Muscle of leg (tissue), 11 donors: ENCODE results near the gene ITGAD. TPM values are rescaled to one million over a fixed set of nuclear protein-coding genes. Genes with fewer than 3 reads are reported as not detected.
"Not testable (repeated sequence)": the region's sequence is repeated elsewhere in the genome, so short reads cannot be mapped to it uniquely, and the experiment has no call there.

Experiments used
- DNase-seq: peaks from one replicate; pipeline ENCODE4 v3.0.0; 2013
- H3K27ac ChIP-seq: one replicate; pipeline ENCODE4 v1.5.1; 2013; ENCODE audit warnings: mild to moderate bottlenecking, low read length, control low read depth
- H3K27me3 ChIP-seq: one replicate; pipeline ENCODE4 v1.6.1; 2013; ENCODE audit warnings: low read length; ENCODE audit not compliant: control insufficient read depth, insufficient read depth
- H3K36me3 ChIP-seq: one replicate; pipeline ENCODE4 v1.6.1; 2013; ENCODE audit warnings: low read length; ENCODE audit not compliant: control insufficient read depth, insufficient read depth
- H3K4me1 ChIP-seq: one replicate; pipeline ENCODE4 v1.6.1; 2013; ENCODE audit warnings: low read length; ENCODE audit not compliant: control insufficient read depth, insufficient read depth
- H3K4me3 ChIP-seq: one replicate; pipeline ENCODE4 v1.5.1; 2013; ENCODE audit warnings: low read length, control low read depth
- H3K9me3 ChIP-seq: replicated peaks from 2 replicates; pipeline ENCODE4 v1.6.1; 2013; ENCODE audit warnings: low read depth, low read length; ENCODE audit not compliant: control insufficient read depth
- WGBS: methylation state at CpG from one replicate; pipeline ENCODE4 v1.1.5; 2013; ENCODE audit warnings: missing lambda C conversion rate; ENCODE audit not compliant: insufficient coverage; 5-methylcytosine and 5-hydroxymethylcytosine counted together
- polyA plus RNA-seq, 8 donors: library from polyadenylated mRNA; unstranded; fragments of 120-200 nt; gene quantifications; one replicate each; pipeline versions ENCODE4 v1.2.1 to v1.2.3, GENCODE V29; 2013; ENCODE audit warnings: inconsistent platforms in 1 of 8, low replicate concordance in 1 of 8; ENCODE audit not compliant: insufficient read length in 8 of 8, insufficient read depth in 1 of 8
- total RNA-seq: library from RNA; stranded (reverse); fragments of 120-200 nt; gene quantifications from one replicate; pipeline ENCODE4 v1.2.4, GENCODE V29; 2013

Gene ITGAD
- total and polyA plus RNA-seq, 9 donors: 0.04 to 1.1 (median 0.45) TPM

- no peak for DNase-seq
- Histone ChIP-seq H3K4me1 (peaks cover 19% of the 10 kb centered on the region), H3K9me3 (no peaks in the 10 kb centered on the region), H3K27me3 (no peaks in the 10 kb centered on the region), H3K27ac (peak overlapping the region; percentile 20), H3K36me3 (no peaks in the 10 kb centered on the region), H3K4me3 (no peak overlapping the region)
- 40% methylated on average over 1 of the region's 4 CpGs for WGBS
Measured at GRCh38 chr16:31440516-31441184, 47.5 kb downstream of the ITGAD start.

DNA sequence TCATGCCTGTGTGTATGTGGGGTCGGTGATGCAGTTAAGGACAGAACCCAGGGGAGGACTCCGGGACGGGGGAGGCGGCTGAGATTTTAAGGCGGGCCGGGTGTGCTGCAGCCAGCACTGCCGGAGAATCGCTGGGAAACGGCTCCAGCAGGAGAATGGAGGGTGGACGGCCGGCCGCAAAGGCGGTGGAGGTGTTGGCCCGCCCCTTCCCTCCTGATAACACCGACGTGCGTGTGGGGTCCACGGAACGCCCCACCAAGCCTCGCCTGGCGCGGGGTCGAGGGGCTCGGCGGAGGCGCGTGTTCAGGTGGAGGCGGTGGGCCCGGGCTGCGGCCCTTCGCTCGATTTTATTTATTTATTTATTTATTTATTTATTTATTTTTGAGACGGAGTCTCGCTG is 48.8 kb downstream of the ITGAD start:
- no peaks in the 10 kb centered on the region for H3K27me3 ChIP-seq
- DNase-seq: no peak
- peaks cover 19% of the 10 kb centered on the region for H3K4me1 ChIP-seq
- no peaks in the 10 kb centered on the region for H3K36me3 ChIP-seq
- no peaks in the 10 kb centered on the region for H3K9me3 ChIP-seq
- H3K4me3 ChIP-seq: peak overlapping the region; percentile 83
- H3K27ac ChIP-seq: peak overlapping the region; percentile 98
- WGBS: 52% methylated on average over 14 of the region's 34 CpGs

DNA sequence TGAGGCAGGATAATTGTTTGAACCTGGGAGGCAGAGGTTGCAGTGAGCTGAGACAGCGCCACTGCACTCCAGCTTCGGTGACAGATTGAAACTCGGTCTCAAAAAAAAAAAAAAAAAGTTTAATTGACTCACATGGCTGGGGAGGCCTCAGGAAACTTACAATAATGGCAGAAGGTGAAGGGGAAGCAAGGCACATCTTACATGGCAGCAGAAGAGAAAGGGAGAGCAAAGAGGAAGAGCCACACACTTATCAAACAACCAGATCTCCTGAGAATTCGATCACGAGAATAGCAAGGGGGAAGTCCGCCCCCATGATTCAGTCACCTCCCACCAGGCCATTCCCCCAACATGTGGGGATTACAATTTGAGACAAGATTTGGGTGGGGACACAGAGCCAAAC is 52.8 kb downstream of the ITGAD start:
- DNase-seq, H3K4me3 ChIP-seq, H3K27me3 ChIP-seq, H3K27ac ChIP-seq, H3K36me3 ChIP-seq, H3K9me3 ChIP-seq: not testable (repeated sequence)
- peaks cover 10% of the 10 kb centered on the region for H3K4me1 ChIP-seq
- WGBS: 89% methylated on average over 3 of the region's 6 CpGs

DNA sequence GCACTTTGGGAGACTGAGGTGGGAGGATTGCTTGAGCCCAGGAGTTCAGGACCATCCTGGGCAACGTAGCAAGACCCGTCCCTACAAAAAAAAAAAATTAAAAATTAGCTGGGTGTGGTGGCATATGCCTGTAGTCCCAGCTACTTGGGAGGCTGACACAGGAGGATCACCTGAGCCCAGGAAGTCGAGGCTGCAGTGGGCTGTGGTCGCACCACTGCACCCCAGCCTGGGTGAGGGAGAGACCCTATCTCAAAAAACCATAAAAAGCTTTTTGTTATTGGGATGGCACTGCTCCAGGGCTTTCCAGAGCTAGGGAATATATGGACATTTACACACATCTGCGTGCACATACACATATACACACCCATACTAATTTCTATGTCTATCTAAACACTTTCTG is 58.1 kb downstream of the ITGAD start:
- no peak overlapping the region for H3K27ac ChIP-seq
- 75% methylated on average over 1 of the region's 5 CpGs for WGBS
- H3K4me1 ChIP-seq: peaks cover 39% of the 10 kb centered on the region
- no peaks in the 10 kb centered on the region for H3K9me3 ChIP-seq
- no peaks in the 10 kb centered on the region for H3K27me3 ChIP-seq
- H3K36me3 ChIP-seq: peaks cover 7% of the 10 kb centered on the region
- no peak for DNase-seq
- H3K4me3 ChIP-seq: no peak overlapping the region

- H3K27ac ChIP-seq: no peak overlapping the region
- peaks cover 11% of the 10 kb centered on the region for H3K36me3 ChIP-seq
- no peaks in the 10 kb centered on the region for H3K27me3 ChIP-seq
- WGBS: 20% methylated on average over 3 of the region's 11 CpGs
- H3K4me3 ChIP-seq: no peak overlapping the region
- peaks cover 44% of the 10 kb centered on the region for H3K4me1 ChIP-seq
- H3K9me3 ChIP-seq: no peaks in the 10 kb centered on the region
- DNase-seq: peak; percentile 63
Measured at GRCh38 chr16:31451681-31452351, 58.7 kb downstream of the ITGAD start.

DNA sequence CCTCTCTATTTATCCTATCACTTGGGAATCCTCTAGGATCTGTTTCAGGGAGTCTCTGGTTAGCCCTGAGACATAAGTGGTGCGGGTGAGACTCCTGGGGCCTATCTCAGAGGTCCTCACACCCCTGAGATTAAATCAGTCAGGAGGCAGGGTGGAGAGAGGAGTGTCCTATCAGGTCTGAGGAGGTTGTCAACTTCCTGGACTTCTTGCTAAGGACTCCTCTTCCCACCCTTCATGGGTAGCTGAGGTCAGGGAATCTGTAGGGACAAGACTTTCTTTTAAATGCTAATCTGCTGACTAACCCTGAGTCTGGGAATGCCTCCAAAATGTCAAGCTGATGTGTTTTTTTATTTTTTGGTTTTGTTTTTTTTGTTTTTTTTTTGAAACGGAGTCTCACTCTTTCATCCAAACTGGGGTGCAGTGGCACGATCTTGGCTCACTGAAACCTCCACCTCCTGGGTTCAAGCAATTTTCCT is 59.5 kb downstream of the ITGAD start:
- H3K27ac ChIP-seq: peak overlapping the region; percentile 44
- DNase-seq: peak; percentile 82
- no peak overlapping the region for H3K4me3 ChIP-seq
- H3K27me3 ChIP-seq: no peaks in the 10 kb centered on the region
- no peaks in the 10 kb centered on the region for H3K9me3 ChIP-seq
- no CpG with 5 or more reads among the region's 3 CpGs for WGBS
- H3K4me1 ChIP-seq: peaks cover 52% of the 10 kb centered on the region
- peaks cover 14% of the 10 kb centered on the region for H3K36me3 ChIP-seq

DNA sequence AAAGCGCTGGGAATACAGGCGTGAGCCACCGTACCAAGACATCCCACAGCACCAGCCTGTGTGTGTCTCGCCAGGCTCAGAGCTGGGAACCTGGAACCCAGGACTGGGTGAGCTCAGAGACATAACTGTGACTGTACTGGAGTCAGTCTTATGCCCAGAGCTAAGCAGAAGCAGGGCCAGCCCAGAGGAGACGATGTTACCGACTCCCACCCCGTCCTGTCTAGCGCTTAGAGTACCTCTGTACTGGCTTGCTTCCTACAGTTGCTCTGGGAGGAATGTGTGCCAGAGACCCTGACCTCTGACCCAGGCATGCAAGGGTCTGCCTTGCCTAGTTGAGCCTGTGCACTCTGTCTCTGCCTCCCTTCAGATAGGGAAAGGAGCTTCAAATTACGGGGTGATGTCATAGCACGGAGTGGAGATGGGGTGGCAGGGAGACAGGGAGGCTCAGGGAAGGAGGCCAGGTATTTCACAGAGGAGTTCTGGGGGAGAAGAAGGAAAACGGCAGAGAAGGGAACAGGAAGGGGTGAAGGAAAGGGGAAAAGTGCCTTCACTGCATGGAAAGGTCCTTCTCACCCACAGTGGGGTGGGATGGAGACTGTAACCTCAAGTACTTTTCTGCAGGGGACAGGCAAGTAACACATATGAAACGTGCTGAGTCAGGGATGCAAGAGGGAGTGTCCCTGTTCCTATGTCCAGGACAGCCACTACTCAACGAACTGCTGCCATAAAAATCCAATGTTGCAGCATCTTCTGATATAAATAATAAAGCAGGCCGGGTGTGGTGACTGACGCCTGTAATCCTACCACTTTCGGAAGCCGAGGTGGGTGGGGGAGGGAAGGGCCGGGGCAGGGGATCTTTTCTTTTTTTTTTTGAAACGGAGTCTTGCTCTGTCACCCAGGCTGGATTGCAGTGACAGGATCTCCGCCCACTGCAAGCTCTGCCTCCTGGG is 60.4 kb downstream of the ITGAD start:
- WGBS: 37% methylated on average over 11 of the region's 20 CpGs
- no peaks in the 10 kb centered on the region for H3K27me3 ChIP-seq
- peaks cover 59% of the 10 kb centered on the region for H3K4me1 ChIP-seq
- H3K9me3 ChIP-seq: no peaks in the 10 kb centered on the region
- H3K27ac ChIP-seq: peak overlapping the region; percentile 62
- H3K4me3 ChIP-seq: no peak overlapping the region
- DNase-seq: peak; percentile 74
- peaks cover 14% of the 10 kb centered on the region for H3K36me3 ChIP-seq

- 65% methylated on average over 4 of the region's 17 CpGs for WGBS
- Histone ChIP-seq H3K27me3 (no peaks in the 10 kb centered on the region), H3K36me3 (peaks cover 14% of the 10 kb centered on the region), H3K4me3 (no peak overlapping the region), H3K9me3 (no peaks in the 10 kb centered on the region), H3K4me1 (peaks cover 66% of the 10 kb centered on the region), H3K27ac (no peak overlapping the region)
- no peak for DNase-seq
Measured at GRCh38 chr16:31455601-31456314, 62.6 kb downstream of the ITGAD start.

GRCh38 chr16:31456988-31457360 is 63.8 kb downstream of the ITGAD start:
- no peak for DNase-seq
- Histone ChIP-seq H3K4me1 (peaks cover 63% of the 10 kb centered on the region), H3K27ac (no peak overlapping the region)

More at GRCh38 chr16:31456988-31457360, 63.8 kb downstream of the ITGAD start:
- no peaks in the 10 kb centered on the region for H3K9me3 ChIP-seq
- peaks cover 17% of the 10 kb centered on the region for H3K36me3 ChIP-seq
- 44% methylated on average over 5 of the region's 8 CpGs for WGBS
- H3K27me3 ChIP-seq: no peaks in the 10 kb centered on the region
- H3K4me3 ChIP-seq: no peak overlapping the region
